LNCAP (cell line): ENCODE measurements around the gene ABL2.

Experiments
- TF ChIP-seq, protein P1 (sequence below): fragments of 450-650 bp; IDR thresholded peaks from 2 replicates; pipeline ENCODE4 v1.5.1; 2017; ENCODE audit warnings: mild to moderate bottlenecking

The ABL2 gene

DNA sequence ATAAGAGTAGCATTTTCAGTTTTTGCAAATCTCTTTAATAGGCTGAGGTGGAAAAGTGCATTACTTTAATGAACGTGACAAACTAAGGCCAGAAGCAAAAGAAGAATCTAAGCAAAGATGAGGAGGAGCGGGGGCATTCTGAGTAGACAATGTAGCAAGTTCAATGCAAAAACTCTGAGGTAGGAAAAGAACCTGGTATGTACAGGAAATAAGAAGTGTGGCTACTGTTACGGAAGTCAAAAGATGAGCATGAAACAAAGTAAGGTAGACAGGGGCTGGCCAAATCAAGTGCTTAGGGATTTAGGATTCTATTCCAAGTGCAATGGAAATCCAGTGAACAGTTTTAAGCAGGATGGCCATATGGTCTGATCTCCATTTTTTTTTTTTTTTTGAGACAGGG lies 84.0 kb downstream of the ABL2 start:
- TF ChIP-seq, protein P1, sequence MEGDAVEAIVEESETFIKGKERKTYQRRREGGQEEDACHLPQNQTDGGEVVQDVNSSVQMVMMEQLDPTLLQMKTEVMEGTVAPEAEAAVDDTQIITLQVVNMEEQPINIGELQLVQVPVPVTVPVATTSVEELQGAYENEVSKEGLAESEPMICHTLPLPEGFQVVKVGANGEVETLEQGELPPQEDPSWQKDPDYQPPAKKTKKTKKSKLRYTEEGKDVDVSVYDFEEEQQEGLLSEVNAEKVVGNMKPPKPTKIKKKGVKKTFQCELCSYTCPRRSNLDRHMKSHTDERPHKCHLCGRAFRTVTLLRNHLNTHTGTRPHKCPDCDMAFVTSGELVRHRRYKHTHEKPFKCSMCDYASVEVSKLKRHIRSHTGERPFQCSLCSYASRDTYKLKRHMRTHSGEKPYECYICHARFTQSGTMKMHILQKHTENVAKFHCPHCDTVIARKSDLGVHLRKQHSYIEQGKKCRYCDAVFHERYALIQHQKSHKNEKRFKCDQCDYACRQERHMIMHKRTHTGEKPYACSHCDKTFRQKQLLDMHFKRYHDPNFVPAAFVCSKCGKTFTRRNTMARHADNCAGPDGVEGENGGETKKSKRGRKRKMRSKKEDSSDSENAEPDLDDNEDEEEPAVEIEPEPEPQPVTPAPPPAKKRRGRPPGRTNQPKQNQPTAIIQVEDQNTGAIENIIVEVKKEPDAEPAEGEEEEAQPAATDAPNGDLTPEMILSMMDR: no peak

DNA sequence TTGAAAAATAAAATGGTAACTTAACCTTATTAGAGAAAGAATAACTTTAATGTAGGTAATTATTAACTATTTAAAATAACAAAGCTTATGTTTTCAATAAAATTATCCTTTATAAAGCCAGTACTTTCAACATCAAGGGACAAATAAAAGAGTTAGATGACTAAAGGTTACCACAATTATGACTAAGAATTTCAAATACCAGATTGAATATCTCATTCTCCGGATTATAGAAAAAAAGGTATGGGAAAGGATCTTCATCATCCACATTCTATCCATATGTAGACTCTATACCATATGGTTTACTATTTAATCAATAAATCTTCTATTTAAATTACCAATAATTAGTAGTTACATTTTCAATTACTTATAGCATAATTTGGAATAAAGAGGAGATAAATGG lies 84.9 kb downstream of the ABL2 start:
- TF ChIP-seq, protein P1: no peak

DNA sequence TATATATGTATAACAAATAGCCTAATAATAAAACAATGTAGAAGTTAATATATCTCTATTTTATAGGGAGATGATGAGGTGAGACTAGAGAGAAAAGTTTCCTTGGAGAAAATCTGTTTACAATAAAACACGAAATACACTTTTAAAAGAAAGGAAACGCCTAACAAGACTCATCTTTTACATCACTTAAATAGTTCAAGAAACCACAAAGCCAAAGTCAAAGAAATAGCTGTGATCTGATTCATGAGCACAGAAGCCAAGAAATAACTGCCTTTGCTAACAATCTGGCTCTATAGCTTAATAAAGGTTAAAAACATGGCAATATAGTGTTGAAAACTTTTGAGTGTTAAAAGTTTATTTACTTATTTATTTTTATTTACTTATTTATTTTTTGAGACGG lies 86.2 kb downstream of the ABL2 start:
- TF ChIP-seq, protein P1: no peak

DNA sequence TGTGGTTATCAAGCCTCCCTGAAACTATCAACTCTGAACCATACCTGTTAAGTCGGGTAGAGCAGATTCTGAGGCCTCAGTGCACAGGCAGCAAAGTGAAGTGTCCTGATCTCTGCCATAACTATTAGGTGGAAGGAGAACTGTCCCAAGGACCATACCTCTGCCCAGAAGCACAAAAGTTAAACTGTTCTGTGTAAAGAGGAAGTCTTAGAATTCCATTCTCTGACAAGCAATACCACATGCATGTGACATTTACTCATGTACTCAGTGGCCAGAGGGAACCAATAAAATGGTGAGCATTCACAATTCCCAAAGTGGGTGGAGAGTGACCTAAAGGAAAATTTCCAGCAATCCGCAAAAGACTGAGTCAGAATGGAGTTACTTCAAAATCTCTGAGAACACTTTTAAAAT lies 86.6 kb downstream of the ABL2 start:
- TF ChIP-seq, protein P1: no peak

DNA sequence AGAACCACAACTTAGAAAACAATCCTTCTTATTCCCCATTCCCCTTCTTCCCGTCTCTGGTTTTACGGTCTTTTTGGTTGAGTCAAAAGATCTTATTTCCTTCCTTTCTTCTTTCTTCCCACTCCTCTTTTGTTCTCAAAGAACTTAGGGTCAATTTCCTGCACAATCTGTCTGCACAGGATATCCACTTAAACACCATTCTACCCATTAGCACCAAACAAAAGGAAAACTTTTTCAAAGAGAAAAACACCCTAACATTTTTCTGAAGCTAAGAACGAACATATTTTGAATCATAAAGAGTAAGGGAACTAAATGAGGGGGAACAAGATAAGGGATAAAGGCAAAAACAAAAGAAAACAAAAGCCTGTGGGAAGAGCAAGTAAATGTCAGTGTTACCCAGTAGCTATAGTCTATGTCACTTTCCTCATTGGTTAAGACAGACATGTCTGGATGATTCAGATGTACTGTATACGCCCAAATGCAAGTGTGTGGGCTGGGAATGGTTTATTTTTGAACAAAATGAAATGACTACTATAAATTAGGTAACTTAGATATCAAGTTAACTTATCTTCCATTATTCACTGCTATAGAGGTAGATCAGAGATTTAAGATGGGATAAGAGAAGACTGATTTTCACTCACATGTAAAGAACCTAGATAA lies 87.8 kb downstream of the ABL2 start:
- TF ChIP-seq, protein P1: no peak

DNA sequence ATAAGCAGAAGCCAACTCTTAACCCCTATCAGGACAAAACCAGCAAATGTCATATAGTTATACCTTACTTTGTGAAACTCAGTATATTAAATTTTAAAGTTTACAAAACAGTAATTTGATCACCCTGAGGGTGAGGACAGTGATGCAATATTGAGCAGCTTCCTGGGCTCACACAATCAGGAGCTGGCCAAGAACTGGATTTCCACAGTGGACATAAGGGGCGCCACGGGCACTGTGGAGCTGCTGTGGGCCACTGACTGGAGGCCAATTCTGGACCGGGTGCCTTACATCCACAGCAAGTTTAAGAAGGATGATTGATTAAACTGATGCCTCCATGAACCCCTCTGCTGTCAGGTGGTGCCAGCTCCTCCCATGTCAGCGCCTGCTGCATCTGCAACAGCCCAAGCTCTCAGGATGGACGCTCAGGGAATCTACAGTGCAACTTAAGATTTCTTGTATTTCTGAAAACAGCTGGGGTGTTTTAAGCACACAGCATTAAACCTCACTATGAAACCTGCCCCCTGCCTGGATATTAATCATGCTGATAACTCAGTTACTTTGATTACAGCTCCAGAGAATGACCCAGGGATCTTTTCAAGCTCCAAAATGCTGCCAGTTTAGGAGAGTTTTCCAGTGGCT lies 91.7 kb downstream of the ABL2 start:
- TF ChIP-seq, protein P1: no peak

DNA sequence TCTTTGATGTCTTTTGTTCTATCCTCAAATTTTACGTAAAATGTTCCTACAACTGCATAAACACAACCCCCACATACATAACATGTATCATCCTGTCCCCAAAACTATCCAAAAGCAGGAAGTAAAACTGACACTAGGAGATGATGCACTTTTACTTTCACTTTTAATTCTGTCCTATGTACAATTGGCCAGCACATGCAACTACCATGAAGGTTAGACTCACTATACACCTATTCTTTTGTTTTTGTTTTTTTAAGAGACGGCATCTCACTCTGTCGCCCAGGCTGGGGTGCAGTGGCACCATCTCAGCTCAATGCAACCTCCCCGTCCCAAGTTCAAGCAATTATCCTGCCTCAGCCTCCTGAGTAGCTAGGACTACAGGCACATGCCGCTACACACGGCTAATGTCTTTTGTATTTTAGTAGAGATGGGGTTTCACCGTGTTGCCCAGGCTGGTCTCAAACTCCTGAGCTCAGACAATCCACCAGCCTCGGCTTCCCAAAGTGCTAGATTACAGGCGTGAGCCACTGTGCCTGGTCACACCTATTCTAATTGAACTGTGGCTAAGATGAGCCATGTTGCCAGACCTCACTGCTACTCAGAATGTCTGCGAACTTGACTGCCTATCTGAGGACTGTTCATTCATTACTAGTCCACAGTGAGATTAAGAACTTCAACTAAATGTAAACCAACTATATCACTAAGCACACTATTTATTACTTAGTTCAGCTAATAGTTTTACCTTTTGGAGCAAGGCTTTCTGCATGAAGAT lies 99.6 kb downstream of the ABL2 start:
- TF ChIP-seq, protein P1: no peak
